OCI-LY7 (cell line): Measurements from ENCODE around the gene EFCAB13. TPM values are rescaled to one million over a fixed set of nuclear protein-coding genes. Genes with fewer than 3 reads are reported as not detected.
"Not testable (repeated sequence)": the region's sequence is repeated elsewhere in the genome, so short reads cannot be mapped to it uniquely, and the experiment has no call there.

ENCODE experiments used
- BruUV-seq: library from RNA; stranded (reverse); fragments of 400-500 nt; replicated peaks from 2 replicates; lab custom pipeline; 2021; lab: Mats Ljungman, UMichigan
- CTCF ChIA-PET: fragments of 300-600 bp; sonication (Branson Sonifier 250); formaldehyde crosslinking; loops from one replicate; lab custom pipeline; 2022; ENCODE audit warnings: antibody characterized with exemption; ENCODE audit not compliant: unreplicated experiment; lab: Charles Lee
- POLR2A ChIA-PET: fragments of 300-600 bp; sonication (Branson Sonifier 250); formaldehyde crosslinking; loops from one replicate; lab custom pipeline; 2022; ENCODE audit warnings: antibody characterized with exemption; lab: Charles Lee
- DNase-seq: peaks from one replicate; pipeline ENCODE4 v3.0.0-alpha.2; 2015; ENCODE audit warnings: low spot score
- H2AFZ ChIP-seq: fragments of 200-600 bp; sonication (generic), shearing (Covaris generic); 2 replicates; pipeline ENCODE4 v1.6.1; 2014; ENCODE audit warnings: mild to moderate bottlenecking, antibody characterized with exemption, low read length, moderate library complexity
- H3K27ac ChIP-seq: fragments of 200-600 bp; sonication (generic); 2 replicates; pipeline ENCODE4 v1.5.1; 2014; ENCODE audit warnings: mixed run types, low read depth, mild to moderate bottlenecking, moderate library complexity, low read length, inconsistent platforms; ENCODE audit not compliant: poor library complexity, severe bottlenecking
- H3K36me3 ChIP-seq: fragments of 200-600 bp; sonication (generic); 2 replicates; pipeline ENCODE4 v1.6.1; 2014; ENCODE audit warnings: mild to moderate bottlenecking, antibody characterized with exemption, low read length, moderate library complexity, mixed read lengths; ENCODE audit not compliant: insufficient read depth
- H3K4me1 ChIP-seq: fragments of 200-600 bp; sonication (generic); 2 replicates; pipeline ENCODE4 v1.5.1; 2014; ENCODE audit warnings: mild to moderate bottlenecking, low read length; ENCODE audit not compliant: insufficient read depth, poor library complexity, severe bottlenecking
- H3K4me2 ChIP-seq: fragments of 200-600 bp; sonication (generic); 2 replicates; pipeline ENCODE4 v1.6.1; 2014; ENCODE audit warnings: mild to moderate bottlenecking, low read length
- H3K4me3 ChIP-seq: fragments of 200-600 bp; sonication (generic); 2 replicates; pipeline ENCODE4 v1.5.1; 2014; ENCODE audit warnings: mild to moderate bottlenecking, low read depth, low read length; ENCODE audit not compliant: poor library complexity, severe bottlenecking
- H3K79me2 ChIP-seq: fragments of 200-600 bp; sonication (generic); 2 replicates; pipeline ENCODE4 v1.6.1; 2016; ENCODE audit warnings: low read depth, mild to moderate bottlenecking, low read length, moderate library complexity, mixed read lengths; ENCODE audit not compliant: insufficient read depth
- H3K9me2 ChIP-seq: fragments of 200-600 bp; sonication (generic); 2 replicates; pipeline ENCODE4 v1.6.1; 2016; ENCODE audit warnings: mild to moderate bottlenecking, low read length, mixed read lengths; ENCODE audit not compliant: insufficient read depth
- H3K9me3 ChIP-seq: fragments of 200-600 bp; sonication (generic); 2 replicates; pipeline ENCODE4 v1.6.1; 2014; ENCODE audit warnings: mild to moderate bottlenecking, mixed run types, low read length, mixed read lengths
- H4K20me1 ChIP-seq: fragments of 200-600 bp; sonication (generic); 2 replicates; pipeline ENCODE4 v1.6.1; 2014; ENCODE audit warnings: mild to moderate bottlenecking, antibody characterized with exemption, low read length, moderate library complexity, mixed read lengths; ENCODE audit not compliant: insufficient read depth
- EZH2phosphoT487 ChIP-seq: fragments of 200-600 bp; sonication (generic); IDR thresholded peaks from 2 replicates; pipeline ENCODE4 v1.6.1; 2018; ENCODE audit warnings: low read depth, borderline replicate concordance, mild to moderate bottlenecking, mixed run types, antibody characterized with exemption, low read length, moderate library complexity, mixed read lengths
- intact Hi-C: fragments of 100-400 bp; cut with micrococcal nuclease; formaldehyde crosslinking; loops from one replicate; pipeline ENCODE4 v1.10.0; 2022; ENCODE audit not compliant: unreplicated experiment
- total RNA-seq, 2 experiments: library from RNA; depleted of rRNA in 1 of 2; stranded (reverse); fragments of >200 nt in 1 of 2; shearing (Covaris generic) in 1 of 2; gene quantifications; 2 replicates each; pipeline ENCODE4 v1.2.3, GENCODE V29; 2014 to 2022
- TF ChIP-seq, protein P1 (sequence below): fragments of 200-600 bp; sonication (generic); conservative IDR thresholded peaks from 2 replicates; pipeline ENCODE4 v1.5.1; 2014; ENCODE audit warnings: mild to moderate bottlenecking, antibody characterized with exemption, low read length, moderate library complexity, mixed read lengths

EFCAB13 gene
- total RNA-seq, 2 experiments from 2014 or later: 4.5 to 5.3 TPM

DNA sequence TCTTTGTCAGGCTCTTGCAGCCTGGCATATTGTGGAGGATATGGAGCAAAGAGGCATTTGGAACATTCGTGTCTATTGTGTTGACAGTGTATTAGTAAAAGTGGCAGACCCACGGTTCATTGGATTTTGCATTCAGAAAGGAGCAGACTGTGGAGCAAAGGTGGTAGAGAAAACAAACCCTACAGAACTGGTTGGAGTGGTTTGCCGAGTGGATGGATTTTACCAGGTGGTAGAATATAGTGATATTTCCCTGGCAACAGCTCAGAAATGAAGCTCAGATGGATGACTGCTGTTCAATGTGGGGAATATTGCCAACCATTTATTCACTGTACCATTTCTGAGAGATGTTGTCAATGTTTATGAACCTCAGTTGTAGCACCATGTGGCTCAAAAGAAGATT lies 44.5 kb downstream of the EFCAB13 start:
- H3K9me3 ChIP-seq: peaks cover 8% of the 10 kb centered on the region; the same call in 1 of the 2 replicates
- H3K9me2 ChIP-seq: no peaks in the 10 kb centered on the region
- H3K4me1 ChIP-seq: no peaks in the 10 kb centered on the region
- no peak for TF ChIP-seq EZH2phosphoT487
- TF ChIP-seq, protein P1, sequence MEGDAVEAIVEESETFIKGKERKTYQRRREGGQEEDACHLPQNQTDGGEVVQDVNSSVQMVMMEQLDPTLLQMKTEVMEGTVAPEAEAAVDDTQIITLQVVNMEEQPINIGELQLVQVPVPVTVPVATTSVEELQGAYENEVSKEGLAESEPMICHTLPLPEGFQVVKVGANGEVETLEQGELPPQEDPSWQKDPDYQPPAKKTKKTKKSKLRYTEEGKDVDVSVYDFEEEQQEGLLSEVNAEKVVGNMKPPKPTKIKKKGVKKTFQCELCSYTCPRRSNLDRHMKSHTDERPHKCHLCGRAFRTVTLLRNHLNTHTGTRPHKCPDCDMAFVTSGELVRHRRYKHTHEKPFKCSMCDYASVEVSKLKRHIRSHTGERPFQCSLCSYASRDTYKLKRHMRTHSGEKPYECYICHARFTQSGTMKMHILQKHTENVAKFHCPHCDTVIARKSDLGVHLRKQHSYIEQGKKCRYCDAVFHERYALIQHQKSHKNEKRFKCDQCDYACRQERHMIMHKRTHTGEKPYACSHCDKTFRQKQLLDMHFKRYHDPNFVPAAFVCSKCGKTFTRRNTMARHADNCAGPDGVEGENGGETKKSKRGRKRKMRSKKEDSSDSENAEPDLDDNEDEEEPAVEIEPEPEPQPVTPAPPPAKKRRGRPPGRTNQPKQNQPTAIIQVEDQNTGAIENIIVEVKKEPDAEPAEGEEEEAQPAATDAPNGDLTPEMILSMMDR: no peak
- no peak overlapping the region for H3K4me2 ChIP-seq
- no peaks in the 10 kb centered on the region for H3K36me3 ChIP-seq
- no peak overlapping the region for H3K27ac ChIP-seq
- POLR2A ChIA-PET: no interaction called here
- H3K79me2 ChIP-seq: no peaks in the 10 kb centered on the region
- H2AFZ ChIP-seq: no peak overlapping the region
- no peak for DNase-seq
- CTCF ChIA-PET: no interaction called here
- no peaks in the 10 kb centered on the region for H4K20me1 ChIP-seq
- no peak overlapping the region for H3K4me3 ChIP-seq
- intact Hi-C loops: no loop called here
- BruUV-seq: no TSS peak

DNA sequence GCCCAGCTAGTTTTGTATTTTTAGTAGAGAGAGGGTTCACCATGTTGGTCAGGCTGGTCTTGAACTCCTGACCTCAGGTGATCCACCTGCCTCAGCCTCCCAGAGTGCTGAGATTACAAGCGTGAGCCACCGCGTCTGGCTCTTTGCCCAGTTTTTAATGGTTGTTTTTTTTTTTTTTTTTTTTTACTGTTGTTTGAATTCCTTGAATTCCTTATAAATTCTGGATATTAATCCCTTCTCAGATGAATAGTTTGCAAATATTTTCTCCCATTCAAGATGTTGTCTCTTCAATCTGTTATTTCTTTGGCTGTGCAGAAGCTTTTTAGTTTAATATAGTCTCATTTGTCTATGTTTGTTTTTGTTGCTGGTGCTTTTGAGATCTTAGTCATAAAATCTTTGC lies 47.1 kb downstream of the EFCAB13 start:
- H3K79me2 ChIP-seq, H3K36me3 ChIP-seq, DNase-seq, H3K9me2 ChIP-seq, H4K20me1 ChIP-seq, BruUV-seq, H3K9me3 ChIP-seq, H2AFZ ChIP-seq, H3K4me3 ChIP-seq, H3K4me1 ChIP-seq, intact Hi-C loops, H3K27ac ChIP-seq, H3K4me2 ChIP-seq, CTCF ChIA-PET: not testable (repeated sequence)
- POLR2A ChIA-PET: interaction anchor here (0.5 to 0.7 kb wide), 4 partner anchors 10 to 245 kb away, joined by 3 to 5 read pairs (median 4); no protein-coding TSS in a partner anchor

DNA sequence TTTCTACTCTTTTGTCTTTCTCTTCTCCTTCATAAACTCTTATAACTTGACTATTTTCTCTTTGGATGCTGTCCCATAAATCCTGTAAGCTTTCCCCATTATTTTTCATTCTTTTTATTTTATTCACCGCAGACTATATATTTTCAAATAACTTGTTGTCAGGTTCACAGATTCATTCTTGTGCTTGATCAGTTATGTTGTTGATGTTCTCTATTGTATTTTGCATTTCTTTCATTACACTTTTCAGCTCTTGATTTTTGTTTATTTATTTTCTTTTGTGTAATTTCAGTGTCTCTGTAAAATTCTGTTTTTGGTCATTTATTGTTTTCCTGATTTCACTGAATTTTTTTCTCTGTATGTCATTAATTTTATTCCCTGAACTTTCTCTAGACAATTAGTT lies 49.2 kb downstream of the EFCAB13 start:
- Histone ChIP-seq H3K4me2 (no peak overlapping the region), H3K79me2 (no peaks in the 10 kb centered on the region), H3K9me2 (no peaks in the 10 kb centered on the region), H4K20me1 (no peaks in the 10 kb centered on the region), H2AFZ (no peak overlapping the region), H3K27ac (no peak overlapping the region), H3K9me3 (peaks cover 9% of the 10 kb centered on the region; the same call in 1 of the 2 replicates), H3K36me3 (no peaks in the 10 kb centered on the region), H3K4me1 (no peaks in the 10 kb centered on the region), H3K4me3 (no peak overlapping the region)
- POLR2A ChIA-PET: no interaction called here
- intact Hi-C loops: no loop called here
- no TSS peak for BruUV-seq
- no peak for DNase-seq
- TF ChIP-seq EZH2phosphoT487: no peak
- TF ChIP-seq, protein P1: no peak
- CTCF ChIA-PET: no interaction called here
